OCI-LY3 (cell line): ENCODE results near the gene TSKU.

ENCODE experiments used
- H2AFZ ChIP-seq: fragments of 200-600, 300-600 bp; shearing (Covaris generic); 2 replicates; pipeline ENCODE4 v1.6.0; 2014; ENCODE audit warnings: antibody characterized with exemption, low read depth, low read length
- H3K27ac ChIP-seq: fragments of 200-600, 300-600 bp; sonication (generic); 2 replicates; pipeline ENCODE4 v1.5.1; 2014; ENCODE audit warnings: mild to moderate bottlenecking, low read length, moderate library complexity, mixed read lengths
- H3K27me3 ChIP-seq: fragments of 200-600, 300-600 bp; sonication (generic); 2 replicates; pipeline ENCODE4 v1.6.1; 2014; ENCODE audit warnings: low read depth, low read length, mixed read lengths
- H3K36me3 ChIP-seq: fragments of 200-600, 300-600 bp; sonication (generic); replicated peaks from 2 replicates; pipeline ENCODE3; 2014; ENCODE audit warnings: low read depth, low read length, mixed read lengths
- H3K4me1 ChIP-seq: fragments of 300-600, 200-600 bp; sonication (generic); 2 replicates; pipeline ENCODE4 v1.6.1; 2014; ENCODE audit warnings: low read length, mixed read lengths
- H3K4me2 ChIP-seq: fragments of 200-600, 300-600 bp; sonication (generic); 2 replicates; pipeline ENCODE4 v1.6.1; 2014; ENCODE audit warnings: low read length, mixed read lengths
- H3K4me3 ChIP-seq: fragments of 300-600, 200-600 bp; sonication (generic); 2 replicates; pipeline ENCODE4 v1.5.1; 2014; ENCODE audit warnings: antibody characterized with exemption, mild to moderate bottlenecking, low read length, moderate library complexity
- H3K79me2 ChIP-seq: fragments of 300-600, 200-600 bp; shearing (Covaris generic); 2 replicates; pipeline ENCODE4 v1.6.1; 2014; ENCODE audit warnings: mild to moderate bottlenecking, low read length, mixed read lengths
- H3K9ac ChIP-seq: fragments of 300-600, 200-600 bp; shearing (Covaris generic); 2 replicates; pipeline ENCODE4 v1.6.0; 2014; ENCODE audit warnings: mild to moderate bottlenecking, low read length, moderate library complexity
- H3K9me3 ChIP-seq: fragments of 200-600, 300-600 bp; shearing (Covaris generic); 2 replicates; pipeline ENCODE4 v1.6.1; 2014; ENCODE audit warnings: low read length, mixed read lengths; ENCODE audit not compliant: insufficient read depth
- H4K20me1 ChIP-seq: fragments of 200-600, 300-600 bp; sonication (generic); 2 replicates; pipeline ENCODE4 v1.6.1; 2016; ENCODE audit warnings: low read length, mixed read lengths; ENCODE audit not compliant: insufficient read depth
- CTCF ChIP-seq: fragments of 200-600, 300-600 bp; sonication (generic); IDR thresholded peaks from 2 replicates; pipeline ENCODE4 v1.5.1; 2014; ENCODE audit warnings: antibody characterized with exemption, low read length, low read depth
- EZH2phosphoT487 ChIP-seq: fragments of 200-600 bp; shearing (Covaris generic); IDR thresholded peaks from 2 replicates; pipeline ENCODE4 v1.6.1; 2018; ENCODE audit warnings: antibody characterized with exemption, mixed run types, low read depth

Gene TSKU

GRCh38 chr11:76835036-76835435 is 51.9 kb downstream of the TSKU start:
- Histone ChIP-seq H3K4me2 (no peak overlapping the region), H4K20me1 (no peaks in the 10 kb centered on the region), H3K27ac (no peak overlapping the region), H3K79me2 (no peaks in the 10 kb centered on the region), H2AFZ (no peak overlapping the region), H3K9me3 (no peaks in the 10 kb centered on the region), H3K9ac (no peak overlapping the region), H3K4me3 (no peak overlapping the region), H3K36me3 (no peaks in the 10 kb centered on the region), H3K27me3 (peaks cover 26% of the 10 kb centered on the region), H3K4me1 (peaks cover 8% of the 10 kb centered on the region)
- no peak for TF ChIP-seq EZH2phosphoT487
- TF ChIP-seq CTCF, result no peak

GRCh38 chr11:76835928-76836612 is 52.9 kb downstream of the TSKU start:
- Histone ChIP-seq H3K79me2 (no peaks in the 10 kb centered on the region), H3K9me3 (no peaks in the 10 kb centered on the region), H3K4me2 (no peak overlapping the region), H3K4me1 (peaks cover 8% of the 10 kb centered on the region), H4K20me1 (no peaks in the 10 kb centered on the region), H3K27ac (no peak overlapping the region), H3K9ac (no peak overlapping the region), H3K36me3 (no peaks in the 10 kb centered on the region), H3K27me3 (peaks cover 31% of the 10 kb centered on the region), H3K4me3 (no peak overlapping the region), H2AFZ (no peak overlapping the region)
- TF ChIP-seq CTCF (no peak), EZH2phosphoT487 (no peak)

GRCh38 chr11:76836613-76837291 is 53.6 kb downstream of the TSKU start:
- no peak for TF ChIP-seq CTCF
- no peak for TF ChIP-seq EZH2phosphoT487
- no peak overlapping the region for H3K9ac ChIP-seq
- no peak overlapping the region for H3K27ac ChIP-seq
- no peak overlapping the region for H2AFZ ChIP-seq
- H4K20me1 ChIP-seq, result no peaks in the 10 kb centered on the region
- no peaks in the 10 kb centered on the region for H3K36me3 ChIP-seq
- H3K27me3 ChIP-seq, result peaks cover 38% of the 10 kb centered on the region
- no peaks in the 10 kb centered on the region for H3K9me3 ChIP-seq
- H3K4me2 ChIP-seq, result no peak overlapping the region
- no peaks in the 10 kb centered on the region for H3K79me2 ChIP-seq
- H3K4me3 ChIP-seq, result no peak overlapping the region
- peaks cover 8% of the 10 kb centered on the region for H3K4me1 ChIP-seq
